ENCODE measurements around the gene PLEKHS1. TPM values are rescaled to one million over a fixed set of nuclear protein-coding genes. Genes with fewer than 3 reads are reported as not detected.

PLEKHS1 gene
- total RNA-seq, 1 experiment from 2014 or later = 0.21 TPM

- Histone ChIP-seq H3K4me1 (ENCODE audit: control insufficient read depth, insufficient read depth, low read length) (no peaks in the 10 kb centered on the region), H3K27ac (ENCODE audit: low read length) (no peak overlapping the region), H3K36me3 (ENCODE audit: control insufficient read depth, insufficient read depth, low read length) (no peaks in the 10 kb centered on the region), H3K9me3 (ENCODE audit: control insufficient read depth, insufficient read depth, low read depth, low read length) (no peaks in the 10 kb centered on the region), H3K4me3 (ENCODE audit: low read depth in 2 of 2, low read length in 2 of 2) (no peak overlapping the region), H3K27me3 (ENCODE audit: control insufficient read depth, insufficient read depth, low read length) (no peaks in the 10 kb centered on the region)
- intact Hi-C loops (cut with micrococcal nuclease; ENCODE audit: unreplicated experiment) = loop anchor here (10.0 kb wide), 1 partner anchor 136 kb away; no protein-coding TSS in a partner anchor
- ChIA-PET POLR2A (no interaction called here), CTCF (no interaction called here)
- DNase-seq (ENCODE audit: low read depth, low spot score) (no peak), ATAC-seq (no peak)
- no TSS peak for BruUV-seq (replicated peaks)
- no peak for TF ChIP-seq CTCF (IDR thresholded peaks at IDR 0.05)
- TF ChIP-seq REST (IDR thresholded peaks at IDR 0.05; ENCODE audit: insufficient read depth in 1 of 2, low read depth in 2 of 2, low read length in 1 of 2) = no peak
- in situ Hi-C loops (cut with HindIII; ENCODE audit: low pct_unique_long_range_greater_than_20kb, low sequenced_read_pairs) = no loop called here
Observed at GRCh38 chr10:113708640-113709039, 42.8 kb upstream of the PLEKHS1 start.

- Histone ChIP-seq H3K36me3 (ENCODE audit: control insufficient read depth, insufficient read depth, low read length) (no peaks in the 10 kb centered on the region), H3K27me3 (ENCODE audit: control insufficient read depth, insufficient read depth, low read length) (no peaks in the 10 kb centered on the region), H3K9me3 (ENCODE audit: control insufficient read depth, insufficient read depth, low read depth, low read length) (no peaks in the 10 kb centered on the region), H3K4me1 (ENCODE audit: control insufficient read depth, insufficient read depth, low read length) (no peaks in the 10 kb centered on the region), H3K4me3 (ENCODE audit: low read depth in 2 of 2, low read length in 2 of 2) (no peak overlapping the region), H3K27ac (ENCODE audit: low read length) (no peak overlapping the region)
- ChIA-PET CTCF (no interaction called here), POLR2A (no interaction called here)
- intact Hi-C loops (cut with micrococcal nuclease; ENCODE audit: unreplicated experiment) (loop anchor here (10.0 kb wide), 1 partner anchor 135 kb away; no protein-coding TSS in a partner anchor), in situ Hi-C loops (cut with HindIII; ENCODE audit: low pct_unique_long_range_greater_than_20kb, low sequenced_read_pairs) (no loop called here)
- BruUV-seq (replicated peaks) = no TSS peak
- TF ChIP-seq CTCF (IDR thresholded peaks at IDR 0.05) (no peak), SIN3A (IDR thresholded peaks at IDR 0.05; ENCODE audit: borderline replicate concordance, insufficient read depth, low read depth, low read length) (no peak), TCF7L2 (IDR thresholded peaks at IDR 0.05; ENCODE audit: low read depth, low read length) (no peak), POLR2AphosphoS5 (IDR thresholded peaks at IDR 0.05; ENCODE audit: low read depth, low read length) (no peak), REST (IDR thresholded peaks at IDR 0.05; ENCODE audit: insufficient read depth in 1 of 2, low read depth in 2 of 2, low read length in 1 of 2) (no peak)
- DNase-seq (ENCODE audit: low read depth, low spot score) (no peak), ATAC-seq (0 out of 2 replicates have a peak, but pooled peaks have one; percentile 7)
Observed at GRCh38 chr10:113709221-113709838, 42.2 kb upstream of the PLEKHS1 start.

All from Panc1 (cell line).